ENCODE data around the gene ABCA5. TPM values are rescaled to one million over a fixed set of nuclear protein-coding genes. Genes with fewer than 3 reads are reported as not detected.

ABCA5 gene
- polyA plus RNA-seq, 1 of the 3 experiments (the other 2 are of a cell fraction), result 2.0 TPM

DNA sequence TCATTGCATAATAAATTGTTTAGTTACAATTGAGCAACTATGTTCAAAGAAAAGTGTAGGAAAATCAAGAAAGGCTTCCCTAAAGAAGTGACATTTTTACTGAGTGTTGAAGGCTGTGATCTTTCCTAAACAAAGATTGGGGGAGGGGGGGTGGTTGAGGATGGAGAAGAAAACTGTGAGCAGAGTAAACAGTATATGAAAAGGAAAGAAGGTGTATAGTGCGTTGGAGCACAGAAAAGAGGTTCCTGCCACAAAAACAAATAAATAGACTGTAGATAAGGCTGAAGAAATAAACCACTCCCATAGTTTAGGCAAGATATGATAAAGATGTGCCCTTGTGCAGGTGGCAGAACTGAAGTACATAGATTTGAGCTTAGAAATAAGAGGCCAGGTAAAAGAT lies 106.8 kb downstream of the ABCA5 start:
- WGBS (ENCODE audit: low lambda C conversion rate), result 5% methylated on average over 1 of the region's 1 CpG
- Histone ChIP-seq H4K20me1 (ENCODE audit: insufficient read depth) (no peaks in the 10 kb centered on the region), H3K4me3 (ENCODE audit: low read depth in 2 of 2, low read length in 1 of 2) (no peak overlapping the region), H3K27me3 (ENCODE audit: insufficient read depth) (no peaks in the 10 kb centered on the region; the same call in 1 of the 2 replicates), H2AFZ (ENCODE audit: low read depth) (no peak overlapping the region), H3K27ac (ENCODE audit: low read depth in 2 of 2, low read length in 1 of 2) (no peak overlapping the region), H3K4me1 (ENCODE audit: control insufficient read depth in 1 of 2, insufficient read depth in 2 of 2, low read depth in 1 of 2, low read length in 1 of 2) (no peaks in the 10 kb centered on the region), H3K9me3 (no peaks in the 10 kb centered on the region), H3K4me2 (0 out of 2 replicates have a peak overlapping the region, but pooled peaks have one; percentile 11), H3K9ac (no peak overlapping the region), H3K79me2 (ENCODE audit: insufficient read depth) (no peaks in the 10 kb centered on the region), H3K9me2 (no peaks in the 10 kb centered on the region), H3F3A (replicated peaks; ENCODE audit: insufficient read depth) (no peaks in the 10 kb centered on the region), H3K36me3 (replicated peaks in 1 of 2; ENCODE audit: control insufficient read depth in 1 of 2, insufficient read depth in 2 of 2, low read length in 1 of 2) (no peaks in the 10 kb centered on the region)
- TF ChIP-seq CHD2 (IDR thresholded peaks at IDR 0.05; ENCODE audit: low read length, partially characterized antibody), result no peak
- no peak for TF ChIP-seq SMC3 (IDR thresholded peaks at IDR 0.05; ENCODE audit: low read depth, low read length)
- no peak for TF ChIP-seq GABPA (IDR thresholded peaks at IDR 0.05; ENCODE audit: low read depth)
- no peak for TF ChIP-seq SIN3A (IDR thresholded peaks at IDR 0.05; ENCODE audit: borderline replicate concordance, low read depth, low read length)
- TF ChIP-seq FOSL2 (IDR thresholded peaks at IDR 0.05; ENCODE audit: borderline replicate concordance, low read depth), result no peak
- no peak for TF ChIP-seq EZH2phosphoT487 (IDR thresholded peaks at IDR 0.05; ENCODE audit: borderline replicate concordance, low read depth)
- TF ChIP-seq, protein P1, sequence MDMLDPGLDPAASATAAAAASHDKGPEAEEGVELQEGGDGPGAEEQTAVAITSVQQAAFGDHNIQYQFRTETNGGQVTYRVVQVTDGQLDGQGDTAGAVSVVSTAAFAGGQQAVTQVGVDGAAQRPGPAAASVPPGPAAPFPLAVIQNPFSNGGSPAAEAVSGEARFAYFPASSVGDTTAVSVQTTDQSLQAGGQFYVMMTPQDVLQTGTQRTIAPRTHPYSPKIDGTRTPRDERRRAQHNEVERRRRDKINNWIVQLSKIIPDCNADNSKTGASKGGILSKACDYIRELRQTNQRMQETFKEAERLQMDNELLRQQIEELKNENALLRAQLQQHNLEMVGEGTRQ (IDR thresholded peaks at IDR 0.05; ENCODE audit: borderline replicate concordance, low read depth, low read length), result no peak
- TF ChIP-seq EP300 (IDR thresholded peaks at IDR 0.05; ENCODE audit: borderline replicate concordance in 1 of 2, low read depth in 1 of 2, low read length in 1 of 2), result no peak
- no peak for TF ChIP-seq RAD21 (IDR thresholded peaks at IDR 0.05; ENCODE audit: low read length)
- no peak for TF ChIP-seq YY1 (IDR thresholded peaks at IDR 0.05; ENCODE audit: low read depth)
- no peak for TF ChIP-seq FOXM1 (IDR thresholded peaks at IDR 0.05; ENCODE audit: low read depth)
- no peak for TF ChIP-seq TCF12 (IDR thresholded peaks at IDR 0.05)
- no peak for DNase-seq
- ChIA-PET POLR2A (no interaction called here), CTCF (interaction anchor here (0.9 to 2.5 kb wide), 3 partner anchors 14 to 15 kb away, joined by 3 to 10 read pairs (median 3); no protein-coding TSS in a partner anchor)

GRCh38 chr17:69218986-69219385 lies 107.9 kb downstream of the ABCA5 start:
- Histone ChIP-seq H3K9me2 (no peaks in the 10 kb centered on the region), H3K27ac (ENCODE audit: low read depth in 2 of 2, low read length in 1 of 2) (no peak overlapping the region), H3K4me2 (no peak overlapping the region), H3K27me3 (ENCODE audit: insufficient read depth) (no peaks in the 10 kb centered on the region; the same call in 1 of the 2 replicates), H3K79me2 (ENCODE audit: insufficient read depth) (no peaks in the 10 kb centered on the region), H3K36me3 (replicated peaks in 1 of 2; ENCODE audit: control insufficient read depth in 1 of 2, insufficient read depth in 2 of 2, low read length in 1 of 2) (no peaks in the 10 kb centered on the region), H3F3A (replicated peaks; ENCODE audit: insufficient read depth) (peaks cover 2% of the 10 kb centered on the region), H3K9me3 (no peaks in the 10 kb centered on the region), H3K4me1 (ENCODE audit: control insufficient read depth in 1 of 2, insufficient read depth in 2 of 2, low read depth in 1 of 2, low read length in 1 of 2) (no peaks in the 10 kb centered on the region), H2AFZ (ENCODE audit: low read depth) (no peak overlapping the region), H4K20me1 (ENCODE audit: insufficient read depth) (no peaks in the 10 kb centered on the region), H3K4me3 (ENCODE audit: low read depth in 2 of 2, low read length in 1 of 2) (no peak overlapping the region), H3K9ac (no peak overlapping the region)
- POLR2A ChIA-PET, result no interaction called here
- WGBS (ENCODE audit: low lambda C conversion rate), result 52% methylated on average over 3 of the region's 3 CpGs
- no peak for TF ChIP-seq YY1 (IDR thresholded peaks at IDR 0.05; ENCODE audit: low read depth)
- no peak for TF ChIP-seq GABPA (IDR thresholded peaks at IDR 0.05; ENCODE audit: low read depth)
- TF ChIP-seq CHD2 (IDR thresholded peaks at IDR 0.05; ENCODE audit: low read length, partially characterized antibody), result no peak
- TF ChIP-seq RCOR1 (IDR thresholded peaks at IDR 0.05; ENCODE audit: low read length), result no peak
- TF ChIP-seq MXI1 (IDR thresholded peaks at IDR 0.05; ENCODE audit: low read depth, low read length), result no peak
- DNase-seq, result no peak
- CTCF ChIA-PET, result interaction anchor here (1.5 kb wide), 1 partner anchor 9 kb away, joined by 3 read pairs; no protein-coding TSS in a partner anchor

Measured in SK-N-SH (cell line).